Measurements from ENCODE around the gene PIK3CB.

DNA sequence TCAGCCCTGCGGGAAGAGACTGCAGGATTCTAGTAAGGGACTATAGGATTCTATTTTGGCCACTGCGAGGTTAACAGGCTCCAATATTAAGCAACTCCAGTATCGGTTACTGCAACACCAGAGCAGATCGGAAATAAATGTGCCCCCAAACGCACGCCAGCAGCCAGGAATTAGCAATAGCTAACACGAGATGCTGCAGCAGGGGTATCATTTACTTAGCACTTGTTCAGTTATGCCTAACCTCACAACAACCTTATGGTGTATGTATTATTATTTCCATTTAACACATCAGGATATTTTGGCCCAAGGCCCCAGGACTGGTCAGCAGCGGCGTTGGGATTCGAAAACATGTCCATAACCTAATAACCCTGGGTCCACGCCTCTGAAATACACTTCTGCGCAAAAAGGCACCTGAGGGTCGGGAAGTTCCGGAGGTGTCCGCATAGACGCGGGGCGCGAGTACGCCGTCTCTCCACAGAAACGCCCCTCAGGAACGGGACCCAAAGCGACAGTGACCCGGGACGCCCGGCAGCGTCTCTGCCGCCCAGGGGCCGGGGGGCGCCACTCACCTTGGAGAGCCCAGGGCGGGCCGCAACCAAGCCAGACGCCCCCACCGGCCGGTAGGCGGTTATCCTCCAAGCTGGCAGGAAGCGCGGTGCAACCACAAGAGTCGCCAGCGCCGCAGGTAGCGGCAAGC is 681 bp downstream of the PIK3CB start:
- TF ChIP-seq, protein P1, sequence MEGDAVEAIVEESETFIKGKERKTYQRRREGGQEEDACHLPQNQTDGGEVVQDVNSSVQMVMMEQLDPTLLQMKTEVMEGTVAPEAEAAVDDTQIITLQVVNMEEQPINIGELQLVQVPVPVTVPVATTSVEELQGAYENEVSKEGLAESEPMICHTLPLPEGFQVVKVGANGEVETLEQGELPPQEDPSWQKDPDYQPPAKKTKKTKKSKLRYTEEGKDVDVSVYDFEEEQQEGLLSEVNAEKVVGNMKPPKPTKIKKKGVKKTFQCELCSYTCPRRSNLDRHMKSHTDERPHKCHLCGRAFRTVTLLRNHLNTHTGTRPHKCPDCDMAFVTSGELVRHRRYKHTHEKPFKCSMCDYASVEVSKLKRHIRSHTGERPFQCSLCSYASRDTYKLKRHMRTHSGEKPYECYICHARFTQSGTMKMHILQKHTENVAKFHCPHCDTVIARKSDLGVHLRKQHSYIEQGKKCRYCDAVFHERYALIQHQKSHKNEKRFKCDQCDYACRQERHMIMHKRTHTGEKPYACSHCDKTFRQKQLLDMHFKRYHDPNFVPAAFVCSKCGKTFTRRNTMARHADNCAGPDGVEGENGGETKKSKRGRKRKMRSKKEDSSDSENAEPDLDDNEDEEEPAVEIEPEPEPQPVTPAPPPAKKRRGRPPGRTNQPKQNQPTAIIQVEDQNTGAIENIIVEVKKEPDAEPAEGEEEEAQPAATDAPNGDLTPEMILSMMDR (conservative IDR thresholded peaks at IDR 0.05): no peak; the same call in 1 of the 2 replicates
- no peak for TF ChIP-seq ZFX (IDR thresholded peaks at IDR 0.05)
